ENCODE measurements around the gene ABCC3. TPM values are rescaled to one million over a fixed set of nuclear protein-coding genes. Genes with fewer than 3 reads are reported as not detected.

ABCC3 gene
- total RNA-seq, 4 donors from 2014 or later: 19.6 to 93.7 (median 34.1) TPM

- peaks cover 6 to 57% (median 26%) of the 10 kb centered on the region in 3 donors for H3K4me1 ChIP-seq
- H3K4me3 ChIP-seq: no peak overlapping the region
- H3K9me3 ChIP-seq: no peaks in the 10 kb centered on the region
- H3K27me3 ChIP-seq: no peaks in the 10 kb centered on the region
- no peaks in the 10 kb centered on the region for H3K36me3 ChIP-seq
- intact Hi-C loops (cut with DNase I): no loop called here
- peak overlapping the region; percentile 45 to 91 (median 81) for H3K27ac ChIP-seq
- WGBS, 2 donors: 40 to 68% methylated on average over 5 of the region's 5 CpGs
- DNase-seq: no peak
- no peak for TF ChIP-seq POLR2A (IDR thresholded peaks at IDR 0.05)
- TF ChIP-seq, protein P1, sequence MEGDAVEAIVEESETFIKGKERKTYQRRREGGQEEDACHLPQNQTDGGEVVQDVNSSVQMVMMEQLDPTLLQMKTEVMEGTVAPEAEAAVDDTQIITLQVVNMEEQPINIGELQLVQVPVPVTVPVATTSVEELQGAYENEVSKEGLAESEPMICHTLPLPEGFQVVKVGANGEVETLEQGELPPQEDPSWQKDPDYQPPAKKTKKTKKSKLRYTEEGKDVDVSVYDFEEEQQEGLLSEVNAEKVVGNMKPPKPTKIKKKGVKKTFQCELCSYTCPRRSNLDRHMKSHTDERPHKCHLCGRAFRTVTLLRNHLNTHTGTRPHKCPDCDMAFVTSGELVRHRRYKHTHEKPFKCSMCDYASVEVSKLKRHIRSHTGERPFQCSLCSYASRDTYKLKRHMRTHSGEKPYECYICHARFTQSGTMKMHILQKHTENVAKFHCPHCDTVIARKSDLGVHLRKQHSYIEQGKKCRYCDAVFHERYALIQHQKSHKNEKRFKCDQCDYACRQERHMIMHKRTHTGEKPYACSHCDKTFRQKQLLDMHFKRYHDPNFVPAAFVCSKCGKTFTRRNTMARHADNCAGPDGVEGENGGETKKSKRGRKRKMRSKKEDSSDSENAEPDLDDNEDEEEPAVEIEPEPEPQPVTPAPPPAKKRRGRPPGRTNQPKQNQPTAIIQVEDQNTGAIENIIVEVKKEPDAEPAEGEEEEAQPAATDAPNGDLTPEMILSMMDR (IDR thresholded peaks at IDR 0.05): no peak
These were observed 37.4 kb downstream of the ABCC3 start for GRCh38 chr17:50672071-50672470.

DNA sequence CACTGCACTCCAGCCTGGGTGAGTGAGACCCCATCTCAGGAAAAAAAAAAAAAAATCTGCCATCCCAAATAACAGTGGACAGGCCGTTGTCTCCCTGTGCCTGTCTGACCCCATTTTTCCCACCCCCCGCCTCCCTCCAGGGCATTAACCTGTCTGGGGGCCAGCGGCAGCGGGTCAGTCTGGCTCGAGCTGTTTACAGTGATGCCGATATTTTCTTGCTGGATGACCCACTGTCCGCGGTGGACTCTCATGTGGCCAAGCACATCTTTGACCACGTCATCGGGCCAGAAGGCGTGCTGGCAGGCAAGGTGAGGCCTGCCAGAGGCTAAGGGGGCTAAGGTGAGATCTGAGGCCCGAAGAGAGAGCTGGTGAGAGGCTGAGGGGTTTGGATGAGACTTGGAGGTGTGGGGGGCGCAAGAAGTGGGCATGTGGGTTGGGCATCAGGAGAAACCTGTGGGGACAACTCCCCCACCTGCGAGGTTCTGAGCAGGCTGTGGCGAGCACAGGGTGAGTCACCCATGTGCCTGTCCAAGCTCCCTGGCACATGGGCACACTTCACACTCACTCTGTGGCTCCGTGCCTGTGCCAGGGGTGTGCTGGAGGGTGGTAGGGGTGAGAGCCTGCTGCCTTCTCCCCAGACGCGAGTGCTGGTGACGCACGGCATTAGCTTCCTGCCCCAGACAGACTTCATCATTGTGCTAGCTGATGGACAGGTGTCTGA is 38.3 kb downstream of the ABCC3 start:
- no peak overlapping the region for H3K4me3 ChIP-seq
- no peak for DNase-seq
- 51 to 64% methylated on average over 6 to 17 of the region's 20 CpGs for WGBS, 2 donors
- no peak for TF ChIP-seq POLR2A (IDR thresholded peaks at IDR 0.05)
- TF ChIP-seq, protein P1 (IDR thresholded peaks at IDR 0.05): no peak
- H3K27me3 ChIP-seq: no peaks in the 10 kb centered on the region
- peak overlapping the region; percentile 45 to 91 (median 81) for H3K27ac ChIP-seq
- H3K9me3 ChIP-seq: no peaks in the 10 kb centered on the region
- intact Hi-C loops (cut with DNase I): no loop called here
- H3K4me1 ChIP-seq: peaks cover 6 to 49% (median 20%) of the 10 kb centered on the region in 3 donors
- H3K36me3 ChIP-seq: no peaks in the 10 kb centered on the region

DNA sequence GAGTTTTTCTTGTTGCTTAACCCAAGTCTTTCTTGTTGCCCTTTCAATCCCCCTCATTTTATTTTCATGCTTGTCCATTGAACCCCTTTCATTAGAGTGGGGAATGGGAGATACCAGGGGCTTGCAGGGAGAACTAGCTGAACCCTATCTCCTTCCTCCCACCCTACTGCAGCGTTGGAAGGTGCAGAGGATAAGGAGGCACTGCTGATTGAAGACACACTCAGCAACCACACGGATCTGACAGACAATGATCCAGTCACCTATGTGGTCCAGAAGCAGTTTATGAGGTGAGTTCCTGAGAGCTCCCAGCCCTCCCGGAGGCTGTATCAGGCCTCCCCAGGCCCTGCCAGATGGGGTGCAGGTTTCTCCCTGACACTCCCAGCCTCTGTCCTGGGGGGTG is 40.5 kb downstream of the ABCC3 start:
- WGBS, 2 donors: 78 to 86% methylated on average over 1 to 2 of the region's 3 CpGs
- H3K27ac ChIP-seq: no peak overlapping the region
- H3K9me3 ChIP-seq: no peaks in the 10 kb centered on the region
- intact Hi-C loops (cut with DNase I): no loop called here
- H3K4me3 ChIP-seq: no peak overlapping the region
- DNase-seq: no peak
- H3K36me3 ChIP-seq: no peaks in the 10 kb centered on the region
- H3K27me3 ChIP-seq: no peaks in the 10 kb centered on the region
- TF ChIP-seq, protein P1 (IDR thresholded peaks at IDR 0.05): no peak
- no peak for TF ChIP-seq POLR2A (IDR thresholded peaks at IDR 0.05)
- H3K4me1 ChIP-seq: peaks cover 6 to 41% (median 13%) of the 10 kb centered on the region in 3 donors

DNA sequence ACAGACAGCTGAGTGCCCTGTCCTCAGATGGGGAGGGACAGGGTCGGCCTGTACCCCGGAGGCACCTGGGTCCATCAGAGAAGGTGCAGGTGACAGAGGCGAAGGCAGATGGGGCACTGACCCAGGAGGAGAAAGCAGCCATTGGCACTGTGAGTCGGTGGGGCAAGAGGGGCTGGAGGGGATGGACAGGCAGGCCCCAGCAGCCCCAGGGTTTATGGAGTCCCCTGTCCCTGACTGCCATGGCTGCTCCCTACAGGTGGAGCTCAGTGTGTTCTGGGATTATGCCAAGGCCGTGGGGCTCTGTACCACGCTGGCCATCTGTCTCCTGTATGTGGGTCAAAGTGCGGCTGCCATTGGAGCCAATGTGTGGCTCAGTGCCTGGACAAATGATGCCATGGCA is 40.9 kb downstream of the ABCC3 start:
- Histone ChIP-seq H3K4me1 (peaks cover 6 to 41% (median 13%) of the 10 kb centered on the region in 3 donors), H3K27me3 (no peaks in the 10 kb centered on the region), H3K9me3 (no peaks in the 10 kb centered on the region), H3K36me3 (no peaks in the 10 kb centered on the region), H3K27ac (no peak overlapping the region), H3K4me3 (no peak overlapping the region)
- WGBS, 2 donors: 81% methylated on average over 4 of the region's 7 CpGs; no CpG with 5 or more reads in 1 of the 2 donors
- intact Hi-C loops (cut with DNase I): no loop called here
- TF ChIP-seq POLR2A (IDR thresholded peaks at IDR 0.05): no peak
- TF ChIP-seq, protein P1 (IDR thresholded peaks at IDR 0.05): no peak
- DNase-seq: no peak

- no peak for DNase-seq
- no peak overlapping the region for H3K4me3 ChIP-seq
- no peaks in the 10 kb centered on the region for H3K36me3 ChIP-seq
- H3K27me3 ChIP-seq: no peaks in the 10 kb centered on the region
- no peaks in the 10 kb centered on the region for H3K9me3 ChIP-seq
- TF ChIP-seq, protein P1 (IDR thresholded peaks at IDR 0.05): no peak
- TF ChIP-seq POLR2A (IDR thresholded peaks at IDR 0.05): no peak
- H3K4me1 ChIP-seq: peaks cover 6 to 41% (median 13%) of the 10 kb centered on the region in 3 donors
- WGBS, 2 donors: 85 to 88% methylated on average over 16 to 20 of the region's 24 CpGs
- H3K27ac ChIP-seq: no peak overlapping the region
- intact Hi-C loops (cut with DNase I): no loop called here
These were observed 41.6 kb downstream of the ABCC3 start for GRCh38 chr17:50676065-50676975.
